NCI-H1048 (cell line): ENCODE data around the gene BICRA.

Experiments
- DNase-seq: peaks from one replicate; lab custom pipeline; 2025; lab: John Stamatoyannopoulos, UW

The BICRA gene

GRCh38 chr19:47601180-47601904, 7.6 kb upstream of the BICRA start:
- DNase-seq: no peak

GRCh38 chr19:47603706-47604565, 5.0 kb upstream of the BICRA start:
- DNase-seq: no peak

GRCh38 chr19:47607564-47608073, 1.3 kb upstream of the BICRA start:
- no peak for DNase-seq

- DNase-seq: peak; percentile 63
Observed at GRCh38 chr19:47608074-47608918, 638 bp upstream of the BICRA start.

- no peak for DNase-seq
Observed at GRCh38 chr19:47609906-47610894, 1.3 kb downstream of the BICRA start.

GRCh38 chr19:47610902-47611301, 2.0 kb downstream of the BICRA start:
- DNase-seq: no peak

- no peak for DNase-seq
Observed at GRCh38 chr19:47613165-47614020, 4.5 kb downstream of the BICRA start.

GRCh38 chr19:47614021-47614295, 5.0 kb downstream of the BICRA start:
- DNase-seq: no peak

GRCh38 chr19:47614559-47614958, 5.6 kb downstream of the BICRA start:
- DNase-seq: no peak

GRCh38 chr19:47615230-47615629, 6.3 kb downstream of the BICRA start:
- DNase-seq: no peak

GRCh38 chr19:47615714-47616113, 6.8 kb downstream of the BICRA start:
- no peak for DNase-seq

- DNase-seq: no peak
Observed at GRCh38 chr19:47618771-47619170, 9.8 kb downstream of the BICRA start.

- DNase-seq: no peak
Observed at GRCh38 chr19:47619763-47620162, 10.8 kb downstream of the BICRA start.

- no peak for DNase-seq
Observed at GRCh38 chr19:47623151-47623920, 14.4 kb downstream of the BICRA start.

- DNase-seq: no peak
Observed at GRCh38 chr19:47623921-47624391, 15.0 kb downstream of the BICRA start.

- no peak for DNase-seq
Observed at GRCh38 chr19:47625650-47626049, 16.7 kb downstream of the BICRA start.

GRCh38 chr19:47626238-47626637, 17.3 kb downstream of the BICRA start:
- DNase-seq: no peak

- no peak for DNase-seq
Observed at GRCh38 chr19:47628078-47628771, 19.3 kb downstream of the BICRA start.

- no peak for DNase-seq
Observed at GRCh38 chr19:47630594-47630993, 21.7 kb downstream of the BICRA start.
